Measurements from ENCODE around the gene TPT1.

The TPT1 gene

DNA sequence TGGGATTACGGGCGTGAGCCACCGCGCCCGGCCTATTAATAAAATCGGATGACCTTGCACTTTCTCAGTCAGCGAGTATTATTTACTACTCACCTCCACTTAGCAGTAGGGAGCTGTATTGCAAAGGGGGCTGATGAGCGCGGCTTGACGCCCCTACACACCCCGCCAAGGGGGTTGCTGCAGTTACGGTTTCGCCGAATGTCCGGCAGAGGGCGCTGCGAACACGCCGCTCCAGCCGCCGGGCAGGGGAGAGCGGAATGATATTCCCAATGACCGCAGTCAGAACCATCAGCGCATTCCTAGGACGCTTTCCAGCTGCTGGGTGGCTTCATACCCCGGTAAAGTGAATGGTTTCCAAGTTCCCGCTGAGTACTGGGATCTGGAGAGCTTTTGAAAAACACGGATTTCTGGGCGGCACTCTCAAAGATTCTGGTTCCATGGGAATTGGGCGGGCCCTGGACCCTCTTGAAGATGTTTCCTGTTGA lies 30.0 kb upstream of the TPT1 start:
- Histone ChIP-seq H3K9me3 (ENCODE audit: low read length) (no peaks in the 10 kb centered on the region), H3F3A (ENCODE audit: insufficient read depth, low read length) (no peaks in the 10 kb centered on the region), H3K4me3 (ENCODE audit: low read depth, low read length, poor library complexity, severe bottlenecking) (no peak overlapping the region), H3K9me2 (ENCODE audit: low read depth, low read length) (no peaks in the 10 kb centered on the region), H4K20me1 (ENCODE audit: insufficient read depth, low read length) (no peaks in the 10 kb centered on the region), H3K27ac (ENCODE audit: low read depth, low read length, poor library complexity, severe bottlenecking) (no peak overlapping the region), H3K36me3 (ENCODE audit: insufficient read depth, low read length) (no peaks in the 10 kb centered on the region), H3K9ac (ENCODE audit: low read length) (no peak overlapping the region), H3K4me1 (ENCODE audit: insufficient read depth, low read length, severe bottlenecking) (peaks cover 16% of the 10 kb centered on the region), H2AFZ (ENCODE audit: low read length) (no peak overlapping the region), H3K79me2 (ENCODE audit: insufficient read depth, low read length) (no peaks in the 10 kb centered on the region), H3K27me3 (ENCODE audit: insufficient read depth, low read length) (no peaks in the 10 kb centered on the region), H3K4me2 (ENCODE audit: low read length) (no peak overlapping the region)
- no peak for TF ChIP-seq EZH2 (IDR thresholded peaks at IDR 0.05; ENCODE audit: borderline replicate concordance, low read length)
- TF ChIP-seq, protein P1, sequence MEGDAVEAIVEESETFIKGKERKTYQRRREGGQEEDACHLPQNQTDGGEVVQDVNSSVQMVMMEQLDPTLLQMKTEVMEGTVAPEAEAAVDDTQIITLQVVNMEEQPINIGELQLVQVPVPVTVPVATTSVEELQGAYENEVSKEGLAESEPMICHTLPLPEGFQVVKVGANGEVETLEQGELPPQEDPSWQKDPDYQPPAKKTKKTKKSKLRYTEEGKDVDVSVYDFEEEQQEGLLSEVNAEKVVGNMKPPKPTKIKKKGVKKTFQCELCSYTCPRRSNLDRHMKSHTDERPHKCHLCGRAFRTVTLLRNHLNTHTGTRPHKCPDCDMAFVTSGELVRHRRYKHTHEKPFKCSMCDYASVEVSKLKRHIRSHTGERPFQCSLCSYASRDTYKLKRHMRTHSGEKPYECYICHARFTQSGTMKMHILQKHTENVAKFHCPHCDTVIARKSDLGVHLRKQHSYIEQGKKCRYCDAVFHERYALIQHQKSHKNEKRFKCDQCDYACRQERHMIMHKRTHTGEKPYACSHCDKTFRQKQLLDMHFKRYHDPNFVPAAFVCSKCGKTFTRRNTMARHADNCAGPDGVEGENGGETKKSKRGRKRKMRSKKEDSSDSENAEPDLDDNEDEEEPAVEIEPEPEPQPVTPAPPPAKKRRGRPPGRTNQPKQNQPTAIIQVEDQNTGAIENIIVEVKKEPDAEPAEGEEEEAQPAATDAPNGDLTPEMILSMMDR (IDR thresholded peaks at IDR 0.05; ENCODE audit: low read length), result peak; percentile 96

DNA sequence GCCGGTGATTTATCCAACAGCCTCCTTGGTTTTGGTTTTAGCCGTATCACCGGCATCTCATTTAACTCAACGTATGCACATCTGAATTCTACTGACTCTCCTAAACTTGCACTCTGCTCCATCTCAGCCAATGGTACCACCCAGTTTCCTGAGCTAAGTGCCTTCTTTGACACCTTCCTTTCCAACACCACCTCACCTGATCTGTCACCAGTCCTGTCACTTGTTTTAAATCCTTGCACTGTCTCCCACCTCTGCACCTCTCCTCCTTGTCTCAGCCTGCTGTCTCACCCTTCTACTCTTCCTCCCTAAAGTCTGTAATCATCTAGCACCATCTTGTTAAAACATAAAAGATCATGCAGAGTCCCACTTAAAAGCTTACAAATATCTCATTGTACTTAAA lies 28.1 kb upstream of the TPT1 start:
- no peak for TF ChIP-seq EZH2 (IDR thresholded peaks at IDR 0.05; ENCODE audit: borderline replicate concordance, low read length)
- TF ChIP-seq, protein P1 (IDR thresholded peaks at IDR 0.05; ENCODE audit: low read length), result no peak
- H4K20me1 ChIP-seq (ENCODE audit: insufficient read depth, low read length), result no peaks in the 10 kb centered on the region
- H3K79me2 ChIP-seq (ENCODE audit: insufficient read depth, low read length), result no peaks in the 10 kb centered on the region
- no peak overlapping the region for H3K4me2 ChIP-seq (ENCODE audit: low read length)
- H3K9me2 ChIP-seq (ENCODE audit: low read depth, low read length), result no peaks in the 10 kb centered on the region
- no peak overlapping the region for H3K4me3 ChIP-seq (ENCODE audit: low read depth, low read length, poor library complexity, severe bottlenecking)
- H3K36me3 ChIP-seq (ENCODE audit: insufficient read depth, low read length), result no peaks in the 10 kb centered on the region
- no peak overlapping the region for H3K9ac ChIP-seq (ENCODE audit: low read length)
- no peaks in the 10 kb centered on the region for H3K27me3 ChIP-seq (ENCODE audit: insufficient read depth, low read length)
- H3K27ac ChIP-seq (ENCODE audit: low read depth, low read length, poor library complexity, severe bottlenecking), result no peak overlapping the region
- H3K4me1 ChIP-seq (ENCODE audit: insufficient read depth, low read length, severe bottlenecking), result peaks cover 16% of the 10 kb centered on the region
- H3F3A ChIP-seq (ENCODE audit: insufficient read depth, low read length), result no peaks in the 10 kb centered on the region
- H2AFZ ChIP-seq (ENCODE audit: low read length), result no peak overlapping the region
- no peaks in the 10 kb centered on the region for H3K9me3 ChIP-seq (ENCODE audit: low read length)

DNA sequence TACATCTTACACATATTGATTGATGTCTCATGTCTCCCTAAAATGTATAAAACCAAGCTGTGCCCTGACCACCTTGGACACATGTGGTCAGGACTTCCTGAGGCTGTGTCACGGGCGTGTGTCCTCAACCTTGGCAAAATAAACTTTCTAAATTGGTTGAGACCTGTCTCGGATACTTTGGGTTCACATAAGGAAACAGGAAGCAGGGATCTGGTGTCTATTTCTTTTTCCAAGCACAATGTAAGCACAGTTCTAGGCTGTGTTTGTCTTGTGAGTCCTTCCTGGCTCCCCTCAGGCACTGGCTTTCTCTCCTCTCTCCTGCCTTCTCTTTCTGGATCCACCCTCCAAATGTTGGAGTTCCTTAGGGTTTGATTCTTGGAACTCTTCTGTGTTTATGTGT lies 27.6 kb upstream of the TPT1 start:
- Histone ChIP-seq H3K27me3 (ENCODE audit: insufficient read depth, low read length) (no peaks in the 10 kb centered on the region), H3K9ac (ENCODE audit: low read length) (no peak overlapping the region), H3K79me2 (ENCODE audit: insufficient read depth, low read length) (no peaks in the 10 kb centered on the region), H3K9me3 (ENCODE audit: low read length) (peaks cover 3% of the 10 kb centered on the region; the same call in 1 of the 2 replicates), H2AFZ (ENCODE audit: low read length) (no peak overlapping the region), H3K36me3 (ENCODE audit: insufficient read depth, low read length) (no peaks in the 10 kb centered on the region), H4K20me1 (ENCODE audit: insufficient read depth, low read length) (no peaks in the 10 kb centered on the region), H3K4me3 (ENCODE audit: low read depth, low read length, poor library complexity, severe bottlenecking) (no peak overlapping the region), H3K4me1 (ENCODE audit: insufficient read depth, low read length, severe bottlenecking) (peaks cover 16% of the 10 kb centered on the region), H3K9me2 (ENCODE audit: low read depth, low read length) (no peaks in the 10 kb centered on the region), H3K27ac (ENCODE audit: low read depth, low read length, poor library complexity, severe bottlenecking) (no peak overlapping the region), H3K4me2 (ENCODE audit: low read length) (no peak overlapping the region), H3F3A (ENCODE audit: insufficient read depth, low read length) (no peaks in the 10 kb centered on the region)
- no peak for TF ChIP-seq EZH2 (IDR thresholded peaks at IDR 0.05; ENCODE audit: borderline replicate concordance, low read length)
- TF ChIP-seq, protein P1 (IDR thresholded peaks at IDR 0.05; ENCODE audit: low read length), result no peak
